ENCODE data around the gene DPYSL5.
"Not testable (repeated sequence)": the region's sequence is repeated elsewhere in the genome, so short reads cannot be mapped to it uniquely, and the experiment has no call there.

Gene DPYSL5

GRCh38 chr2:26874514-26874913, 26.6 kb downstream of the DPYSL5 start:
- in situ Hi-C loops (cut with MboI; ENCODE audit: low sequenced_read_pairs), result no loop called here

GRCh38 chr2:26875065-26875634, 27.2 kb downstream of the DPYSL5 start:
- in situ Hi-C loops (cut with MboI; ENCODE audit: low sequenced_read_pairs), result no loop called here

- in situ Hi-C loops (cut with MboI; ENCODE audit: low sequenced_read_pairs), result no loop called here
Measured at GRCh38 chr2:26875808-26876207, 27.9 kb downstream of the DPYSL5 start.

- in situ Hi-C loops (cut with MboI; ENCODE audit: low sequenced_read_pairs), result no loop called here
Measured at GRCh38 chr2:26876260-26876659, 28.3 kb downstream of the DPYSL5 start.

- in situ Hi-C loops (cut with MboI; ENCODE audit: low sequenced_read_pairs), result no loop called here
Measured at GRCh38 chr2:26877276-26877675, 29.3 kb downstream of the DPYSL5 start.

- in situ Hi-C loops (cut with MboI; ENCODE audit: low sequenced_read_pairs), result no loop called here
Measured at GRCh38 chr2:26880161-26880560, 32.2 kb downstream of the DPYSL5 start.

- in situ Hi-C loops (cut with MboI; ENCODE audit: low sequenced_read_pairs), result no loop called here
Measured at GRCh38 chr2:26880910-26881435, 33.0 kb downstream of the DPYSL5 start.

GRCh38 chr2:26882220-26882619, 34.3 kb downstream of the DPYSL5 start:
- in situ Hi-C loops (cut with MboI; ENCODE audit: low sequenced_read_pairs), result not testable (repeated sequence)

- in situ Hi-C loops (cut with MboI; ENCODE audit: low sequenced_read_pairs), result no loop called here
Measured at GRCh38 chr2:26883956-26884355, 36.0 kb downstream of the DPYSL5 start.

GRCh38 chr2:26884486-26884885, 36.6 kb downstream of the DPYSL5 start:
- in situ Hi-C loops (cut with MboI; ENCODE audit: low sequenced_read_pairs), result no loop called here

- in situ Hi-C loops (cut with MboI; ENCODE audit: low sequenced_read_pairs), result no loop called here
Measured at GRCh38 chr2:26885651-26886329, 37.9 kb downstream of the DPYSL5 start.

GRCh38 chr2:26886736-26887135, 38.8 kb downstream of the DPYSL5 start:
- in situ Hi-C loops (cut with MboI; ENCODE audit: low sequenced_read_pairs), result no loop called here

GRCh38 chr2:26887151-26887550, 39.2 kb downstream of the DPYSL5 start:
- in situ Hi-C loops (cut with MboI; ENCODE audit: low sequenced_read_pairs), result no loop called here

- in situ Hi-C loops (cut with MboI; ENCODE audit: low sequenced_read_pairs), result no loop called here
Measured at GRCh38 chr2:26889796-26890195, 41.9 kb downstream of the DPYSL5 start.

GRCh38 chr2:26890341-26891000, 42.5 kb downstream of the DPYSL5 start:
- in situ Hi-C loops (cut with MboI; ENCODE audit: low sequenced_read_pairs), result no loop called here

- in situ Hi-C loops (cut with MboI; ENCODE audit: low sequenced_read_pairs), result no loop called here
Measured at GRCh38 chr2:26892133-26892532, 44.2 kb downstream of the DPYSL5 start.

- in situ Hi-C loops (cut with MboI; ENCODE audit: low sequenced_read_pairs), result no loop called here
Measured at GRCh38 chr2:26892922-26893524, 45.1 kb downstream of the DPYSL5 start.

GRCh38 chr2:26894136-26894535, 46.2 kb downstream of the DPYSL5 start:
- in situ Hi-C loops (cut with MboI; ENCODE audit: low sequenced_read_pairs), result no loop called here

- in situ Hi-C loops (cut with MboI; ENCODE audit: low sequenced_read_pairs), result no loop called here
Measured at GRCh38 chr2:26897807-26898479, 50.0 kb downstream of the DPYSL5 start.

- in situ Hi-C loops (cut with MboI; ENCODE audit: low sequenced_read_pairs), result no loop called here
Measured at GRCh38 chr2:26898480-26899078, 50.6 kb downstream of the DPYSL5 start.

Data from HL-60/S4 treated with retinoic acid at 250 ng/mL for 4 days and 3 days (cell line).